Transverse colon (tissue), 4 donors: ENCODE results near the gene COL4A5. TPM values are rescaled to one million over a fixed set of nuclear protein-coding genes. Genes with fewer than 3 reads are reported as not detected.

Experiments used
- DNase-seq: peaks from one replicate; pipeline ENCODE4 v3.0.0-alpha.2; 2019
- H3K27ac ChIP-seq, 4 donors: fragments of 200-600 bp; sonication (generic); 2 replicates each; pipeline ENCODE4 v1.5.1; 2016 to 2018; ENCODE audit warnings: inconsistent platforms in 4 of 4
- H3K27me3 ChIP-seq: fragments of 200-600 bp; sonication (generic); 2 replicates; pipeline ENCODE4 v1.5.1; 2017; ENCODE audit warnings: inconsistent platforms
- H3K36me3 ChIP-seq, 4 donors: fragments of 200-600 bp; sonication (generic); 2 replicates each; pipeline ENCODE4 v1.5.1; 2017 to 2019; ENCODE audit warnings: inconsistent platforms in 4 of 4
- H3K4me1 ChIP-seq, 4 donors: fragments of 200-600 bp; sonication (generic); 2 replicates each; pipeline ENCODE4 v1.5.1; 2017 to 2020; ENCODE audit warnings: inconsistent platforms in 4 of 4
- H3K4me3 ChIP-seq, 4 donors: fragments of 200-600 bp; sonication (generic); 1 replicate in 1 of 4; 2 replicates in 3 of 4; pipeline versions ENCODE4 v1.5.1 to v1.6.1; 2017 to 2019; ENCODE audit warnings: inconsistent platforms in 4 of 4
- H3K9me3 ChIP-seq, 2 donors: fragments of 200-600 bp; sonication (generic); 2 replicates each; pipeline ENCODE4 v1.5.1; 2017 to 2019; ENCODE audit warnings: inconsistent platforms in 2 of 2
- EP300 ChIP-seq: sonication (generic); formaldehyde crosslinking; IDR thresholded peaks from one replicate; pipeline ENCODE4 v1.6.1; 2017; ENCODE audit warnings: antibody characterized with exemption, low read depth
- POLR2A ChIP-seq: fragments of 450-650 bp; IDR thresholded peaks from one replicate; pipeline ENCODE4 v1.6.1; 2016; ENCODE audit warnings: antibody characterized with exemption, mild to moderate bottlenecking, moderate library complexity
- POLR2AphosphoS5 ChIP-seq, 3 donors: sonication (generic); formaldehyde crosslinking; IDR thresholded peaks; one replicate each; pipeline ENCODE4 v1.6.1; 2016; ENCODE audit warnings: antibody characterized with exemption in 3 of 3
- WGBS, 2 donors: methylation state at CpG; one replicate each; pipeline ENCODE4 v1.1.5; 2018; ENCODE audit warnings: low coverage in 1 of 2; 5-methylcytosine and 5-hydroxymethylcytosine counted together
- in situ Hi-C, 4 donors: fragments of 200-750 bp; cut with MboI; loops; one replicate each; pipeline versions ENCODE4 v1.15.0 to v1.15.1; 2017; ENCODE audit warnings: low sequenced_read_pairs in 3 of 4, low pct_ligation_motif_present in 1 of 4, low pct_unique_long_range_greater_than_20kb in 1 of 4
- intact Hi-C: fragments of 100-400 bp; cut with DNase I; formaldehyde crosslinking; loops from one replicate; pipeline ENCODE4 v1.15.1; 2023; ENCODE audit warnings: low total_unique reads
- total RNA-seq, 4 donors: library from RNA; depleted of rRNA; stranded (reverse); fragments of >200 nt; gene quantifications; one replicate each; pipeline ENCODE4 v1.1.0, GENCODE V29; 2016
- TF ChIP-seq, protein P1 (sequence below), 5 experiments: fragments of 200-600 bp in 3 of 5; fragments of 450-650 bp in 2 of 5; sonication (generic) in 3 of 5; IDR thresholded peaks; 1 replicate in 2 of 5; 2 replicates in 3 of 5; pipeline ENCODE4 v1.5.1; 2016 to 2017; ENCODE audit warnings: antibody characterized with exemption in 5 of 5, inconsistent platforms in 3 of 5, mild to moderate bottlenecking in 2 of 5, moderate library complexity in 1 of 5

COL4A5 gene
- total RNA-seq, 4 donors from 2014 or later = 0.75 to 8.1 (median 2.8) TPM

DNA sequence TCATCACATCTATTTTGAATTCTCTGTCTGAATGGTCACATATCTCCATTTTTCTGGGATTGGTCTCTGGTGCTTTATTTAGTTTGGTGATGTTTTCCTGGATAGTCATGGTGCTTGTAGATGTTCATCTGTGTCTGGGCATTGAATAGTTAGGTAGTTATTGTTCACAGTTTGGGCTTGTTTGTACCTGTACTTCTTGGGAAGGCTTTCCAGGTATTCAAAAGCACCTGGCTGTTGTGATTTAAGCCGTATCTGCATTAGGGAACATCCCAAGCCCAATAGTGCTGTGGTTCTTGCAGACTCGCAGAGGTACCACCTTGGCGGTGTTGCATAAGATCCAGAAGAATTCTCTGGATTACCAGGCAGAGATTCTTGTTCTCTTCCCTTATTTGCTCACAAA lies 44.6 kb downstream of the COL4A5 start:
- intact Hi-C loops = no loop called here
- in situ Hi-C loops = no loop called here
- WGBS, 2 donors = 80% methylated on average over 3 of the region's 3 CpGs; no CpG with 5 or more reads in 1 of the 2 donors

DNA sequence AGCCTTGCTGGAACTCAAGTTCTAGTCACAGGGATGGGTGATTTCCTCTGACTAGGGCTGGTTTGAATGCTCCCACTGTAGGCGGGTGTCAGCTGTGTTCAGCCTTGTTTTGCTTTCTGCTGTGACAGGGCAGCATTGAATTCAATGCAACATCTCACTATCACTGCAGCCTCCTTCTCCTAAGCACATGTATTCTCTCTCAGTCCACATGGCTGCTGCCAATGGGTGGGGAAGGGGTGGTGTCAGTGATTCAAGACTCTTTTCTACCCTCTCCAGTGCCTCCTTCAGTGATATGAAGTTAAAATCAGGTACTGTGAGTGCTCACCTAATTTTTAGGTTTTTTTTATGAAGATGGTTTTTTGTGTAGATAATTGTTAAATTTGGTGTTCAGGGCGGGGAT lies 46.3 kb downstream of the COL4A5 start:
- no peaks in the 10 kb centered on the region for H3K4me1 ChIP-seq
- TF ChIP-seq EP300 (no peak), POLR2AphosphoS5 (IDR thresholded peaks at IDR 0.05) (no peak), POLR2A (no peak)
- TF ChIP-seq, protein P1, sequence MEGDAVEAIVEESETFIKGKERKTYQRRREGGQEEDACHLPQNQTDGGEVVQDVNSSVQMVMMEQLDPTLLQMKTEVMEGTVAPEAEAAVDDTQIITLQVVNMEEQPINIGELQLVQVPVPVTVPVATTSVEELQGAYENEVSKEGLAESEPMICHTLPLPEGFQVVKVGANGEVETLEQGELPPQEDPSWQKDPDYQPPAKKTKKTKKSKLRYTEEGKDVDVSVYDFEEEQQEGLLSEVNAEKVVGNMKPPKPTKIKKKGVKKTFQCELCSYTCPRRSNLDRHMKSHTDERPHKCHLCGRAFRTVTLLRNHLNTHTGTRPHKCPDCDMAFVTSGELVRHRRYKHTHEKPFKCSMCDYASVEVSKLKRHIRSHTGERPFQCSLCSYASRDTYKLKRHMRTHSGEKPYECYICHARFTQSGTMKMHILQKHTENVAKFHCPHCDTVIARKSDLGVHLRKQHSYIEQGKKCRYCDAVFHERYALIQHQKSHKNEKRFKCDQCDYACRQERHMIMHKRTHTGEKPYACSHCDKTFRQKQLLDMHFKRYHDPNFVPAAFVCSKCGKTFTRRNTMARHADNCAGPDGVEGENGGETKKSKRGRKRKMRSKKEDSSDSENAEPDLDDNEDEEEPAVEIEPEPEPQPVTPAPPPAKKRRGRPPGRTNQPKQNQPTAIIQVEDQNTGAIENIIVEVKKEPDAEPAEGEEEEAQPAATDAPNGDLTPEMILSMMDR (IDR thresholded peaks at IDR 0.05) = no peak
- no peaks in the 10 kb centered on the region for H3K27me3 ChIP-seq
- in situ Hi-C loops = no loop called here
- no peak for DNase-seq
- H3K4me3 ChIP-seq = no peak overlapping the region
- WGBS, 2 donors = 85% methylated on average over 2 of the region's 2 CpGs; no CpG with 5 or more reads in 1 of the 2 donors
- no peaks in the 10 kb centered on the region for H3K36me3 ChIP-seq
- H3K9me3 ChIP-seq = no peaks in the 10 kb centered on the region
- H3K27ac ChIP-seq = no peak overlapping the region
- intact Hi-C loops = no loop called here

More for the DNA sequence above, 44.6 kb downstream of the COL4A5 start:
- H3K9me3 ChIP-seq = no peaks in the 10 kb centered on the region
- TF ChIP-seq POLR2A (no peak), EP300 (no peak), POLR2AphosphoS5 (IDR thresholded peaks at IDR 0.05) (no peak)
- TF ChIP-seq, protein P1 (IDR thresholded peaks at IDR 0.05) = no peak
- no peaks in the 10 kb centered on the region for H3K36me3 ChIP-seq
- no peaks in the 10 kb centered on the region for H3K4me1 ChIP-seq
- no peak for DNase-seq
- no peak overlapping the region for H3K27ac ChIP-seq
- no peak overlapping the region for H3K4me3 ChIP-seq
- H3K27me3 ChIP-seq = no peaks in the 10 kb centered on the region

DNA sequence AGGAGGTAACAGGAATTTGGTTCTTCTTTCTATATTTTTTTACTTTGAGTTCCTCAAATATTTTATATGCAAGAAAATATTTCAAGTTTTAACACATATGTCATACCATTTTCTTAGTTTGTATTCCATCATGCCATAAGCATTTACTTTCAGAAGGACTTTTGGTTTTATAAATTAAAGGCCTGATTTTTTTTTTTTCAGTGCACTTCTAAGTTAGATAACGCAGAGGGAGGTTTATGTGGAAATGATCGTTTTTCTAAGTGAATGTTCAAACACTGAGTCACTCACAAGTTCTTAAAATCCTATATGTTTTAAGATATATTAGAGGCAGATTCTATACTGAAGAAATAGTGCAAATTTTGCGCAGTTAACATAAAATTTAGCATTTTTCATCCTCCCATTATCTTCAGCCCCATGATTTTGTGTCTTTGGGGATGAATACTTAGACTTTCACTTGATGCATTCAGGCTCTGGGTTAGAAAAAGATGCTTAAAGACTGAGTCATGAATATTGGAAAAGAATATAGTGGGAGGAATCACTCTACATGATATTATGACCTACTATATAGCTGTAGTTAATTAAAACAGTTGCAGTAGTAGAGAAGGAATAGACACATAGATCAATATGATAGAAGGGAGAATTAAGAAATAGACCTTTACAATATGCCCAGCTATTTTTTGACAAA lies 54.9 kb downstream of the COL4A5 start:
- Histone ChIP-seq H3K9me3 (no peaks in the 10 kb centered on the region), H3K27me3 (no peaks in the 10 kb centered on the region), H3K4me1 (no peaks in the 10 kb centered on the region), H3K27ac (no peak overlapping the region), H3K36me3 (no peaks in the 10 kb centered on the region), H3K4me3 (no peak overlapping the region)
- DNase-seq = no peak
- in situ Hi-C loops (no loop called here), intact Hi-C loops (no loop called here)
- WGBS, 2 donors = 61 to 67% methylated on average over 2 to 3 of the region's 3 CpGs
- TF ChIP-seq POLR2AphosphoS5 (IDR thresholded peaks at IDR 0.05) (no peak), EP300 (no peak), POLR2A (no peak)
- TF ChIP-seq, protein P1 (IDR thresholded peaks at IDR 0.05) = no peak

DNA sequence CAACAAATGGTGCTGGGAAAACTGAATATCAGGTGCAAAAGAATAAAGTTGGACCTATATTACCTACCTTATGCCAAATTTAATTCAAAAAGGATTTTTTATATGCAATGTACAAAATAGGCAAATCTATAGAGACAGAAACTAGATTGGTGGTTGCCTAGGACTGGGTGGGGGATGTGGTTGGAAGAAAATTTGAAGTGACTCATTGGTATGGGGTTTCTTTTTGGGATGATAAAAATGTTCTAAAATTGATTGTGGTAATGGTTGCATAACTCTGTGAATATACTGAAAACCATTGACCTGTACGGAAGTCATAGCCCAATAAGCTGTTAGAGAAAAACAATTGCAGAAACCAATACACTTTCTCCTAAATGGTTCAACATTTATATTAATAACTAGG lies 72.1 kb downstream of the COL4A5 start:
- Histone ChIP-seq H3K36me3 (no peaks in the 10 kb centered on the region), H3K27me3 (no peaks in the 10 kb centered on the region), H3K27ac (no peak overlapping the region), H3K4me1 (no peaks in the 10 kb centered on the region), H3K9me3 (no peaks in the 10 kb centered on the region), H3K4me3 (no peak overlapping the region)
- 93% methylated on average over 1 of the region's 1 CpG; no CpG with 5 or more reads in 1 of the 2 donors for WGBS, 2 donors
- intact Hi-C loops (no loop called here), in situ Hi-C loops (no loop called here)
- TF ChIP-seq POLR2A (no peak), POLR2AphosphoS5 (IDR thresholded peaks at IDR 0.05) (no peak), EP300 (no peak)
- TF ChIP-seq, protein P1 (IDR thresholded peaks at IDR 0.05) = no peak
- no peak for DNase-seq
